Lower leg skin (tissue), 3 donors: ENCODE data around the gene NELL1.

Experiments used
- POLR2A ChIP-seq, 2 donors: fragments of 450-650 bp; IDR thresholded peaks; one replicate each; pipeline ENCODE4 v1.6.1; 2016 to 2017; ENCODE audit warnings: antibody characterized with exemption in 2 of 2, mild to moderate bottlenecking in 1 of 2, moderate library complexity in 1 of 2
- TF ChIP-seq, protein P1 (sequence below), 3 donors: fragments of 450-650 bp; IDR thresholded peaks; one replicate each; pipeline ENCODE4 v1.5.1; 2016; ENCODE audit warnings: antibody characterized with exemption in 3 of 3, mild to moderate bottlenecking in 3 of 3, moderate library complexity in 2 of 3

DNA sequence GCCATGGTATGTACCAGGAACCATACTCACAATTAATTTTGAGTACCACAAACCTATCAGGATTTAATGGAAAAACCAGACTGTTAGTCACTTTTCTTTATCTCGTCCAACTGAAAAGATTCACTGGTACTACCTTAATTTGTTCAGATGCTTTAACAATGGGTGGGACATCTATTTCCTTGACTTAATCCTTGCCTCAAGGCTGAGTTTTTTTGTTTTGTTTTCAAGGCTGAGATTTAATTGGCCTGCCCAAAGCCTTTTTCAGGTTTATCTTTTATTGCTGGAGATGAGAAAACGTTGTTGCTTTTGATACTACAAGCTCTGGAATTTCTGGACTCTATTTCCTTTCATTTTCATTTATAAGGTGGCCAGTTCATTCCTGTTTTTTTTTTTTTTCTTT lies 50.4 kb downstream of the NELL1 start:
- TF ChIP-seq, protein P1, sequence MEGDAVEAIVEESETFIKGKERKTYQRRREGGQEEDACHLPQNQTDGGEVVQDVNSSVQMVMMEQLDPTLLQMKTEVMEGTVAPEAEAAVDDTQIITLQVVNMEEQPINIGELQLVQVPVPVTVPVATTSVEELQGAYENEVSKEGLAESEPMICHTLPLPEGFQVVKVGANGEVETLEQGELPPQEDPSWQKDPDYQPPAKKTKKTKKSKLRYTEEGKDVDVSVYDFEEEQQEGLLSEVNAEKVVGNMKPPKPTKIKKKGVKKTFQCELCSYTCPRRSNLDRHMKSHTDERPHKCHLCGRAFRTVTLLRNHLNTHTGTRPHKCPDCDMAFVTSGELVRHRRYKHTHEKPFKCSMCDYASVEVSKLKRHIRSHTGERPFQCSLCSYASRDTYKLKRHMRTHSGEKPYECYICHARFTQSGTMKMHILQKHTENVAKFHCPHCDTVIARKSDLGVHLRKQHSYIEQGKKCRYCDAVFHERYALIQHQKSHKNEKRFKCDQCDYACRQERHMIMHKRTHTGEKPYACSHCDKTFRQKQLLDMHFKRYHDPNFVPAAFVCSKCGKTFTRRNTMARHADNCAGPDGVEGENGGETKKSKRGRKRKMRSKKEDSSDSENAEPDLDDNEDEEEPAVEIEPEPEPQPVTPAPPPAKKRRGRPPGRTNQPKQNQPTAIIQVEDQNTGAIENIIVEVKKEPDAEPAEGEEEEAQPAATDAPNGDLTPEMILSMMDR (IDR thresholded peaks at IDR 0.05): no peak
- TF ChIP-seq POLR2A (IDR thresholded peaks at IDR 0.05): no peak
